Activated naive CD8-positive, alpha-beta T cell treated with anti-CD3 and anti-CD28 coated beads, Interleukin-2, amount 50 U/mL, for 24 hours (primary cell): Measurements from ENCODE around the gene TRIB2.

Experiments
- ATAC-seq: fragments of 150-1000 bp; cut with Tn5 transposase; one replicate; pipeline ENCODE4 v1.10.0; 2021
- DNase-seq: peaks from one replicate; pipeline ENCODE4 v3.0.0; 2021
- H3K27ac Mint-ChIP-seq: one replicate; pipeline ENCODE4 v1.8.0; 2021; ENCODE audit warnings: mild to moderate bottlenecking, mixed read lengths
- H3K27me3 Mint-ChIP-seq: one replicate; pipeline ENCODE4 v1.8.0; 2021; ENCODE audit warnings: mixed read lengths
- H3K36me3 Mint-ChIP-seq: one replicate; pipeline ENCODE4 v1.8.0; 2021; ENCODE audit warnings: low read depth, mixed read lengths
- H3K4me1 Mint-ChIP-seq: one replicate; pipeline ENCODE4 v1.8.0; 2021; ENCODE audit warnings: mixed read lengths
- H3K4me3 Mint-ChIP-seq: one replicate; pipeline ENCODE4 v1.8.0; 2021; ENCODE audit warnings: mild to moderate bottlenecking, moderate library complexity, mixed read lengths
- H3K9me3 Mint-ChIP-seq: one replicate; pipeline ENCODE4 v1.8.0; 2021; ENCODE audit warnings: mixed read lengths

Gene TRIB2

GRCh38 chr2:12781329-12781728 lies 64.6 kb downstream of the TRIB2 start:
- peaks cover 2% of the 10 kb centered on the region for H3K27me3 Mint-ChIP-seq
- H3K36me3 Mint-ChIP-seq: no peaks in the 10 kb centered on the region
- no peaks in the 10 kb centered on the region for H3K4me1 Mint-ChIP-seq
- H3K27ac Mint-ChIP-seq: no peak overlapping the region
- DNase-seq (no peak), ATAC-seq (no peak)
- no peak overlapping the region for H3K4me3 Mint-ChIP-seq
- peaks cover 4% of the 10 kb centered on the region for H3K9me3 Mint-ChIP-seq

- Mint-ChIP-seq H3K9me3 (peaks cover 4% of the 10 kb centered on the region), H3K36me3 (no peaks in the 10 kb centered on the region), H3K27me3 (peaks cover 2% of the 10 kb centered on the region), H3K4me1 (no peaks in the 10 kb centered on the region), H3K27ac (no peak overlapping the region), H3K4me3 (no peak overlapping the region)
- DNase-seq (no peak), ATAC-seq (no peak)
Observed at GRCh38 chr2:12787891-12788801, 71.4 kb downstream of the TRIB2 start.

GRCh38 chr2:12791906-12792305 lies 75.2 kb downstream of the TRIB2 start:
- DNase-seq: no peak
- Mint-ChIP-seq H3K27ac (no peak overlapping the region), H3K4me1 (no peaks in the 10 kb centered on the region), H3K4me3 (no peak overlapping the region), H3K9me3 (no peaks in the 10 kb centered on the region), H3K27me3 (peaks cover 2% of the 10 kb centered on the region), H3K36me3 (no peaks in the 10 kb centered on the region)
- ATAC-seq: no peak
